Lower lobe of right lung (tissue), 2 donors: ENCODE data around the gene ANXA2. TPM values are rescaled to one million over a fixed set of nuclear protein-coding genes. Genes with fewer than 3 reads are reported as not detected.

Experiments used
- ATAC-seq, 2 donors: fragments of 200-7000 bp; cut with Tn5 transposase; one replicate each; pipeline ENCODE4 v1.9.1; 2020 to 2022; ENCODE audit warnings: mild to moderate bottlenecking in 2 of 2, moderate library complexity in 2 of 2
- DNase-seq: peaks from one replicate; pipeline ENCODE4 v3.0.0-alpha.2; 2020
- H3K27ac ChIP-seq: fragments of 200-600 bp; one replicate; pipeline ENCODE4 v1.8.0; 2022
- H3K27me3 ChIP-seq: fragments of 200-600 bp; one replicate; pipeline ENCODE4 v1.8.0; 2022; ENCODE audit warnings: low read depth
- H3K36me3 ChIP-seq: fragments of 200-600 bp; one replicate; pipeline ENCODE4 v1.8.0; 2022; ENCODE audit warnings: mild to moderate bottlenecking
- H3K4me1 ChIP-seq: fragments of 200-600 bp; one replicate; pipeline ENCODE4 v1.8.0; 2022
- H3K4me3 ChIP-seq: fragments of 200-600 bp; one replicate; pipeline ENCODE4 v1.8.0; 2022; ENCODE audit warnings: mild to moderate bottlenecking
- H3K9me3 ChIP-seq: fragments of 200-600 bp; one replicate; pipeline ENCODE4 v1.8.0; 2022
- CTCF ChIP-seq: fragments of 200-600 bp; IDR thresholded peaks from one replicate; pipeline ENCODE4 v1.8.0; 2022; ENCODE audit warnings: antibody characterized with exemption, mild to moderate bottlenecking
- intact Hi-C: fragments of 100-400 bp; cut with DNase I; formaldehyde crosslinking; loops from one replicate; pipeline ENCODE4 v1.11.0; 2022
- total RNA-seq: library from RNA; stranded (reverse); fragmentation: NEBNext Ultra II Directional; extraction: Animal tissue kit (Norgen Biotek cat#: 25700); gene quantifications from one replicate; pipeline ENCODE4 v1.2.1, GENCODE V29; 2021
- donor health status: DM: no; HTN: yes; CAD: no; lungs with severe emphysema.

Gene ANXA2
- total RNA-seq, 1 donor from 2014 or later: 834 TPM

- DNase-seq: no peak
- intact Hi-C loops: no loop called here
- ATAC-seq: no peak
- no peak for TF ChIP-seq CTCF
- no peaks in the 10 kb centered on the region for H3K27me3 ChIP-seq
- H3K9me3 ChIP-seq: no peaks in the 10 kb centered on the region
- no peak overlapping the region for H3K4me3 ChIP-seq
- peaks cover 38% of the 10 kb centered on the region for H3K36me3 ChIP-seq
- H3K27ac ChIP-seq: no peak overlapping the region
- H3K4me1 ChIP-seq: peaks cover 83% of the 10 kb centered on the region
Measured at GRCh38 chr15:60387321-60387720, 10.5 kb downstream of the ANXA2 start.

GRCh38 chr15:60386615-60387014, 11.2 kb downstream of the ANXA2 start:
- ATAC-seq (no peak), DNase-seq (no peak)
- Histone ChIP-seq H3K4me1 (peaks cover 76% of the 10 kb centered on the region), H3K9me3 (no peaks in the 10 kb centered on the region), H3K4me3 (no peak overlapping the region), H3K27me3 (no peaks in the 10 kb centered on the region), H3K36me3 (peaks cover 44% of the 10 kb centered on the region), H3K27ac (no peak overlapping the region)
- intact Hi-C loops: no loop called here
- no peak for TF ChIP-seq CTCF

GRCh38 chr15:60385620-60386552, 11.9 kb downstream of the ANXA2 start:
- intact Hi-C loops: no loop called here
- Histone ChIP-seq H3K4me3 (no peak overlapping the region), H3K9me3 (no peaks in the 10 kb centered on the region), H3K27ac (no peak overlapping the region), H3K4me1 (peaks cover 69% of the 10 kb centered on the region), H3K36me3 (peaks cover 51% of the 10 kb centered on the region), H3K27me3 (no peaks in the 10 kb centered on the region)
- DNase-seq (no peak), ATAC-seq (no peak)
- TF ChIP-seq CTCF: no peak

- Histone ChIP-seq H3K27ac (no peak overlapping the region), H3K4me3 (no peak overlapping the region), H3K27me3 (no peaks in the 10 kb centered on the region), H3K9me3 (no peaks in the 10 kb centered on the region), H3K4me1 (peaks cover 65% of the 10 kb centered on the region), H3K36me3 (peaks cover 63% of the 10 kb centered on the region)
- no peak for TF ChIP-seq CTCF
- intact Hi-C loops: no loop called here
- ATAC-seq (no peak), DNase-seq (no peak)
Measured at GRCh38 chr15:60384526-60385126, 13.2 kb downstream of the ANXA2 start.

GRCh38 chr15:60384053-60384452, 13.7 kb downstream of the ANXA2 start:
- H3K27me3 ChIP-seq: no peaks in the 10 kb centered on the region
- no peak overlapping the region for H3K27ac ChIP-seq
- TF ChIP-seq CTCF: no peak
- ATAC-seq (no peak), DNase-seq (no peak)
- H3K9me3 ChIP-seq: no peaks in the 10 kb centered on the region
- no peak overlapping the region for H3K4me3 ChIP-seq
- H3K36me3 ChIP-seq: peaks cover 67% of the 10 kb centered on the region
- peaks cover 65% of the 10 kb centered on the region for H3K4me1 ChIP-seq
- intact Hi-C loops: no loop called here
